KG1 (cell line): ENCODE measurements around the gene ENDOD1.
"Not testable (repeated sequence)": the region's sequence is repeated elsewhere in the genome, so short reads cannot be mapped to it uniquely, and the experiment has no call there.

Experiments
- DNase-seq: peaks from one replicate; lab custom pipeline; 2025; lab: John Stamatoyannopoulos, UW

Gene ENDOD1

GRCh38 chr11:95089620-95090542 is at the start of gene ENDOD1:
Gene ENDOD1, plus strand, starts transcription at chr11:95089846. Its CDS starts 82 bp downstream, at chr11:95089928.
- DNase-seq: peak; percentile 84

GRCh38 chr11:95042239-95042638 is 47.4 kb upstream of the ENDOD1 start:
- DNase-seq: no peak

- DNase-seq: no peak
These were observed 46.7 kb upstream of the ENDOD1 start for GRCh38 chr11:95042906-95043305.

GRCh38 chr11:95044010-95044409 is 45.6 kb upstream of the ENDOD1 start:
- DNase-seq: no peak

GRCh38 chr11:95045812-95046211 is 43.8 kb upstream of the ENDOD1 start:
- no peak for DNase-seq

GRCh38 chr11:95049122-95049521 is 40.5 kb upstream of the ENDOD1 start, which contains the start of gene KDM4F:
Gene KDM4F, plus strand, starts transcription at chr11:95049422.
- DNase-seq: not testable (repeated sequence)

GRCh38 chr11:95050595-95051202 is 38.9 kb upstream of the ENDOD1 start:
- DNase-seq: no peak

- no peak for DNase-seq
These were observed 35.3 kb upstream of the ENDOD1 start for GRCh38 chr11:95054356-95054755.

GRCh38 chr11:95055283-95055897 is 34.3 kb upstream of the ENDOD1 start:
- no peak for DNase-seq

- DNase-seq: no peak
These were observed 31.7 kb upstream of the ENDOD1 start for GRCh38 chr11:95057959-95058358.

GRCh38 chr11:95058621-95059020 is 31.0 kb upstream of the ENDOD1 start:
- DNase-seq: no peak

- DNase-seq: no peak
These were observed 30.6 kb upstream of the ENDOD1 start for GRCh38 chr11:95059046-95059445.

- no peak for DNase-seq
These were observed 24.3 kb upstream of the ENDOD1 start for GRCh38 chr11:95065336-95065735.

GRCh38 chr11:95066716-95067038 is 23.0 kb upstream of the ENDOD1 start, which contains the start of gene SRSF8:
Gene SRSF8, plus strand, starts transcription at chr11:95066919. Its CDS starts 308 bp downstream, at chr11:95067227.
- DNase-seq: no peak

- DNase-seq: peak; percentile 66
These were observed 22.4 kb upstream of the ENDOD1 start for GRCh38 chr11:95067039-95067840.

- DNase-seq: no peak
These were observed 21.8 kb upstream of the ENDOD1 start for GRCh38 chr11:95067841-95068219.

GRCh38 chr11:95068549-95068948 is 21.1 kb upstream of the ENDOD1 start:
- DNase-seq: peak; percentile 71

- no peak for DNase-seq
These were observed 19.2 kb upstream of the ENDOD1 start for GRCh38 chr11:95070471-95070870.

GRCh38 chr11:95072948-95073347 is 16.7 kb upstream of the ENDOD1 start:
- DNase-seq: no peak

- no peak for DNase-seq
These were observed 14.7 kb upstream of the ENDOD1 start for GRCh38 chr11:95074792-95075563.

- no peak for DNase-seq
These were observed 13.2 kb upstream of the ENDOD1 start for GRCh38 chr11:95076416-95076815.
